Activated CD4-positive, CD25-positive, alpha-beta regulatory T cell treated with anti-CD3 and anti-CD28 coated beads, Interleukin-2, amount 50 U/mL, for 72 hours (primary cell): Measurements from ENCODE around the gene MLYCD.

Experiments used
- DNase-seq: peaks from one replicate; pipeline ENCODE4 v3.0.0; 2021

MLYCD gene

DNA sequence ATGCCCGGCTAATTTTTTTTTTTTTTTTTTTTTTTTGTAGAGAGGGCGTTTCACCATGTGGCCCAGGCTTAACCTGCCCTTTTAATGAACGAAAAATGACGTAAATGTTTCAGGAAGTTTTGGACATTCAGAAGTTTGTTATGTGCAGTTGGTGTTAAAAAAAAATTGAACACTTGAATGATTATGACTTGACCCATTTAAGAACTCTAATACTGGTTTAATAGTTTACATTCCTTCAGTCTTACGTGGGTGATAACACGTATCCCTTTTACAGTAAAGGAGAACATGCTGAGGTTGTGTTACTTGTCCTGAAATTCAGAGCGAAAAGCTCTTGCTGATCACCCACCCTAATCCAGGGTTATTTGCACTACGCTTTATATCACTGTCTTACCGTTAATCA is 1.7 kb downstream of the MLYCD start:
- DNase-seq = no peak

DNA sequence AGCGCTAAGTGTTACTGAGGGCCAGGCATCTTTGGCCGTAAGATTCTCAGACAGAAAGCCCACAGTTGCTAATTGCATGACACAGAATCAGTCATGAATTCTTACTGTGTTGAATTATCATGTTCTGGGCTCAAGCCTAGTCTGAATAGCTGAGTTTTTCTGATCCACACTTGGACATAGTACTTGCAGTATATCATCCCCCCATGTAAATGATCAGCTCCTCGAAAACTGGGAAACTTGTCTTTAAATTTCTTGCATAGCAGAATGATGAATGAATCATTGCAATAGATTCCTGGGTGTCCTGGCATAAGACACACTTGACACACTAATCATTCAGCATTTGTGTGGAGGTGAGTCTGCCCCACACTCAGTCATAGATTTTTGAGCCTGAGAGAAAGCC is 2.2 kb downstream of the MLYCD start:
- DNase-seq = no peak

DNA sequence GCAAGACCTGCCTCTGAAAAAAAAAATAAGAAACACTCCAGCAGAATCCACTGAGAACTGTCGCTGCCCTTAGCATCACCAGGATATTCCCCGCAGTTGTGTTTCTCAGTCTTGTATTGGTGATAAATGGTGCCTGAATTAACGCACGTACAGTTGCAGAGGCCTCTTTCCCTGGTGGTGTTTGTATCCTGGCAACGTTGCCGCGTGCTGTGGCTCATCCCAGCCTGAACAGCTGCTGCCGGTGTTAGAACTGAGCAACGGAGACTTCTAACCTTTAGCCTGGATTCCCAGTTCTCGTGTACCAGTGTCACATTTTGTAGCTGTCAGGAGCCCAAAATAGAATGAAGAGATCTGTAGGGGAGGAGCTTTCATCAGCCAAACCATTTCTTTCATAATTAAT is 4.8 kb downstream of the MLYCD start:
- no peak for DNase-seq

DNA sequence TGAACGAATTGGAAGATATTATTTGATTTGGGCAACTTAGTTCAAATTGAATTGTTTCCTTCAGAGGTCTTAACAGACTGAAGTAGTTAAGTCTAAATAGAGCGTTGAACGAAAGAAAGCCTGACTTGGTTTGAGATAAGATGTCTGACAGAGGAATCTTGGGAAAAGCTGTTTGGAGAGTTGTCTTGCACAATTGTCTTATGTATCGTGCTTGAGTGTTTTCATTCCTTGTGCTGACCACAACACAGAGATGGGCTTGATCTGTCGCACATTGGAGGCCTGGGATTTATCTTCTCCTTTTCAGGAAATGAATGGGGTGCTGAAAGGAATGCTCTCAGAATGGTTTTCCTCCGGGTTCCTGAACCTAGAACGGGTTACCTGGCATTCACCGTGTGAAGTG is 7.8 kb downstream of the MLYCD start:
- no peak for DNase-seq

DNA sequence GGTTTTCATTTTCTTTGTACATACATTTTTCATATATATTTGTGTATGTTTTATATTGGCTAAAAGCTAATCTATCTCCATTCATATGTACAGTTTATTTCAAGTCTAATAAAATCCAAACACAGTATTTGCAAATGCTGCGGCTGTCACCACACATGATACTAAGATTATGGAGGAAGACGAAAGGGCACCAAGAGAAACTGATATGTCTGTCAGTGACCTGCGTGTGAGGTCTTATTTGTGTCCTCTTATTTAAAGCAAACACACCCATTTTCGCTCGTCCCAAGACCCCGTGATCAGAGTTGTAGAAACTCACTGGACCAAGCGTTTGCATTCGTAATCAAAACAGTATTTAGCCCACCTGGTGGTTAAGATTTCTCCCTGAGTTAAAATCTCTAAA is 8.2 kb downstream of the MLYCD start:
- DNase-seq = no peak

DNA sequence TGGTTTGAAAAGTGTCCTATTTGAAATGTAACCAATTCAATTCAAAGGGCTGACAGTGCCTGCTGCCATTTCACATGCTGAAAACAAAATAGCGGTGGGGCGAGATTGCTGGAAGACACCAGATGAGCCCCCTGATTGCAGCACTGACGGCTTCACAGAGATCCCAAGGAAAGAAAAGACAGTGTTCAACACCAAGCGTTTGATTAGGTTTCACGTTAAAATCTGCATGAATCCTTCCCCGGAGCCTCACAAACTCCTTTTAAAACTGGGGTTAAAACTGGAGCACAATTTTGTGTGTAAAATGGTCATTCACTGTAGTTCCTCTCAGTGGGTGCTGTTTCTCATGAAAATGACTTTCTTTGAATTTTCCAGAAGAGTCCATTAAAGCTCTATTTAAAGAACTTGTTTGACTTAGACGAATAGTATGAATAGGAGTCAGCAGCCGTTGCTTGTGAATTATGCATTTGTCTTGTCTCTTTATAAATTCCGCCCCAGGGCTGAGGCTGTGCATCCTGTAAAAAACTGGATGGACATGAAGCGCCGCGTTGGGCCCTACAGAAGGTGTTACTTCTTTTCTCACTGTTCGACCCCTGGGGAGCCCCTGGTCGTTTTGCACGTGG is 8.8 kb downstream of the MLYCD start:
- no peak for DNase-seq

DNA sequence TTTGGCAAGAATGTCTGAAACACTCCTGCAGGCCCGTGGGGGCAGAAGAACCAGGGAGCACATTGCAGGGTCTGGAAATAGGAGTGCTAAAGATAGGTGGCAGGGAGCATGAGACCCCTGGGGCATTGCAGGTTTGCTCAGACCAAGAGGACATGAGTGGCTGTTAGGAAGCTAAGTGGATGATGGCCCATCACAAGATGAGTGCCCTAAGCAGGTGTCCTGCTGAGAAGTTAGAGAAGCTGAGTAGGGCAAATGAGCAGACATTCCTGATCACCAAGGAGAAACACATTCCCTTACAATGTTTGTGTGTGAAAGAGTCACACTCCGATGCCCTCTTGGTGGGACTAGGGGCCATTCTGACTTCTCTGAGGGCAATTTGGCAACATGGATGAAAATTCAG is 9.9 kb downstream of the MLYCD start:
- no peak for DNase-seq

DNA sequence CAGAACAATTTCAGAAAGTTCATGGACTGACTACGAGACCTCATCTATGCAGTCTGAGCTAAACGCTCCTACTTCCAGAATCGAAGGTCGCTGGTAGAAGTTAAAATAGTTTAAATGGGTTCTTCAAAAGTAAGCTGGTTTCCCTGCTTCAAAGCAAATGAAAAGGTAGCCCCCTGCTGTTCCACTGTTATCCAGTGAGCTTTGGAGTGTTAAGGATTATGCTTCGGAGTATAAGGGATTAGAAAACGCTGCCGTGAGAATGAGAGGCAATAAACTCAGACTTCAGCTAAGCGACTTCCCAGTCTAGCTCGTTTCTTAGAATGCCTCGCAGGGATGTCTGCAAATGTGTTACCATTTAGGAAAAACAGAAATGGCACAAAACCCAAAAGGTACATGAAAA is 12.4 kb downstream of the MLYCD start:
- no peak for DNase-seq

DNA sequence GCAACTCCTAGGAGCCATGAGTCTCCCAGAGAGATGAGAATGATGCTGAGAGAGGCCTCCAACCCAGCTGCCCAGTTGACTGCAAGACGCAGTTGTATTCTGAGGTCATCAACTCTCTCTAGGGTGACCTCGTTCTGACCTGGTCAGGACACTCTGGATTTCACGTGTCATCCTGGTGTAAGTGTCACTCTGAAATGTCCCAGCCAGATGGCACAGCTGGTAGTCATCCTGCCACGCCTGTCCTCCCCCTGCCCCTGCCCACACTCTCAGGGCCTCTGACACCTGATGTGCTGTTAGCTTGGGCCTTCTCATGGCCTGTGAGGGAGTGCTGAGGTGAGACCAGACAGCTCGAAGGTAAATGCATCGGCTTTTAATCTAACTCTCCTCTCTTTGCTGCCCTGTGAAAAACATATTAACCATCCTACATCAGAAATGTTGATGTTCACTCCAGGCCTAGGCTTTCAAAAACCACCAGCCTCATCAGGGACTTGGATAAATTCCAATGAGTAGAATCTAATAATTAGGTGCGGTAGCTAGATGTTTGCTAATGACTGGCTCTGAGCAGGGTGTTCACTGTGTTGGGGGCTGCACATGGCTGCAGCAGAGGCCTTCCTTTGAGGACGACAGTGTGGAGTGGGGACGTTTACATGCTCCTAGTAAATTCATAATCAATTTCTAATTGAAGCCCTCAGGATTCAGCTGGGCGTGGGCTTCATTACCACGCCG is 13.8 kb downstream of the MLYCD start:
- DNase-seq = no peak

DNA sequence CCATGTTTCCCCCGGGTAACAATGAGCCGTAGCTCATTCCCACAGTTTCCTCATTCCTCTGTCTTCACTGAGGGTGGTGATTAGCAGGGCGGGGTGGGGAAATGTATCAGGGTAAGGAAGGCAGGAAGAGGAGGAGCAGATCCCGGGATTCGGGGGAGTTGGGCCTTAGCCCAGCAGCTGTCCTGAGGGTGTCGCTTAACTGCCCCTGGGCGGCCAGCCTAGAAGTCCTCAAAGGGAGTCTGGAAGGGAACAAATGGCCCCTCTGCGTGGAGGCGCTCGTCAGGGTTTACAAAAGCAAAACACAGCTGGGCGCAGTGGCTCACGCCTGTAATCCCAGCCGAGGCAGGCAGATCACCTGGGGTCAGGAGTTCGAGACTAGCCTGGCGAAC is 14.3 kb downstream of the MLYCD start:
- DNase-seq = no peak

DNA sequence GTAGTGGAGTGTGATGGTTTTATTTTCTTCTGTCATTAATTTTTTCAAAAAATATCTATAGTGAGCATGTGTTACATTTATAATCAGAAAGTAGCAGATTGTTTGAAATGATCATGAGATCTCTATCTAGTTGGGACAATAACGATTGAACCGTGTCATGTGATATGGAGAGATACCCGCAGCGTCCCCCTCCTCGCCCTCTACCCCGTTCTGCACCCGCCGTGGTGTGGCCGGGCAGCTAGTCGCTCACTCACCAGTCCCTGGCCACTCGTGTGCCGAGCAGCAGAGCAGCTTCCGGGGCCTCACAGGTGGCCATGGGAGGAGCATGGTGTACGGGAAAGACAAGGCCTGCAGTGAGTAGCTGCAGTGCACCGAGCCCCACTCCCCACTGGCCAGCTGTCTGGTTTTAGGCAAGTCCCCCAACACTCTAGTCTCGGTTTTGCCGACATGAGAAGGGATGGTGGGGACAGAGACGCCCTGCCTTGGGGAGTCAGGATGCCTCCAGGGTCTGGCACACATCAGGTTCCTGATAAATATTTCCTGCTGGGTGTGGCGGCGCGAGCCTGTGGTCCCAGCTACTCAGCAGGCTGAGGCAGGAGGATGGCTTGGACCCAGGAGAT is 15.3 kb downstream of the MLYCD start:
- DNase-seq = no peak

DNA sequence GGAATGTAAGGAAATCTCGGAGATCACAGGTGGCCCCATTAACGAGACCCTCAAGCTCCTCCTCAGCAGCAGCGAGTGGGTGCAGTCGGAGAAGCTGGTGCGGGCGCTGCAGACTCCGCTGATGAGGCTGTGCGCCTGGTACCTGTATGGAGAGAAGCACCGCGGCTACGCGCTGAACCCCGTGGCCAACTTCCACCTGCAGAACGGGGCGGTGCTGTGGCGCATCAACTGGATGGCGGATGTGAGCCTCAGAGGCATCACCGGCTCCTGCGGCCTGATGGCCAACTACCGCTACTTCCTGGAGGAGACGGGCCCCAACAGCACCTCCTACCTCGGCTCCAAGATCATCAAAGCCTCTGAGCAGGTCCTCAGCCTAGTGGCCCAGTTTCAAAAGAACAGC is 16.2 kb downstream of the MLYCD start:
- no peak for DNase-seq

DNA sequence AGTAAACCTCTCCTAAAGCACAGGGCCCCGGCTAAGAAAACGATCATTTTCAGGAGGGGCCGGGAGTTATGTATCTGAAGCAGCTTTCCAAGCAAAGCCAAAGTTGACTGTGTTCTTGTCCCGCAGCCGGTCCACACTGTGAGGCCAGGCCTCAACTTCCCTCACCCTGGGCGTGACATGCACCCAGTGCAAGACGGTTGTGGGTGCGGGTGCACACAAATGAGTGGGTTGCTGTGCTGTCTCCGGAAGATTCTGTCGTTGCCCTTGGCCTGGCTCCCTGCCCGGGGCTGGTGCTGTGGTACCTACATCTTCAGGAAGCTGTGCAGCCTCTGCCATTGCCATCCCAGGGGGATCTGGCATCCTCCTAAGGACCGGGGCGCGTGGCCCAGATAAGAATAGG is 16.6 kb downstream of the MLYCD start:
- DNase-seq = no peak

DNA sequence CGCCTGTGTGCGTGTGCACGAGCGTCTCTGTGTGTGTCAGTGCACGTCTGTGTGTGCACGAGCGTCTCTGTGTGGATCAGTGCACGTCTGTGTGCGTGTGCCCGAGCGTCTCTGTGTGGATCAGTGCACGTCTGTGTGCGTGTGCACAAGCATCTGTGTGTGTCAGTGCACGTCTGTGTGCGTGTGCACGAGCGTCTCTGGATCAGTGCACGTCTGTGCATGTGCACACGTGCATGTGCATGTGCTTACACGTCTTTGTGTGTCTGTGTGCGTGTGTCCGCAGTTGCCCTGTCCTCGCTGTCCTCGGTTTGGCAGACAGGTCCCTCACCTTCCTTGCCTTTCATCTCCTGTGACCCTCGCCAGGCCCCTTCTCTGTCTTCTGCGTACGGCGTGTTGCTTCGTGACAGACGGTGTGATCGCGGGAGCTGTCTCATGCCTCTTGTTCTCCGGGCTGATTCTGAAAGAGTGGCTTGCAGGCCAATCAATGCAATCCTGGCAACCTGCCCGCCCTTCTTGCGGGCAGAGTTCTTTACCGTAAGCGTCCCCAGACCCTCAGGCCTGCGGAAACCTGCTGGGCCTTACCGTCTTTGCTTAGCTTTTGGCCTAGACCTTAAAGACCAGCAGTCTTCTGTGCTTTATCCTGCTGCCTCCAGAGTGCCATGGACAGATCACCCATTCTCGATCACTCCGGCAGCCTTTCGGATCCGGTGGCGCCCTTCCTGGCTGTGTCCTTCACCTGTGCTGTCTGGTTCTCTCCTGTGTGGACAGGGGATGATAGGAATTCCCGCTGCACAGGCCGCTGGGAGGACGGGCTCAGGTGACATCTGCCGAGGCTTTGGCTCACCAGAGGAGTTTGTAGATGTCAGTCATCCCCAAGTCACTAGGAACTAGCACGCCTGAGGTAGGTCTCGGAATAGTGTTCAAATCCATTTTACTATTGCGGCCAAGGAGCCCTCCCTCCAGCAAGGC is 18.5 kb downstream of the MLYCD start:
- no peak for DNase-seq

DNA sequence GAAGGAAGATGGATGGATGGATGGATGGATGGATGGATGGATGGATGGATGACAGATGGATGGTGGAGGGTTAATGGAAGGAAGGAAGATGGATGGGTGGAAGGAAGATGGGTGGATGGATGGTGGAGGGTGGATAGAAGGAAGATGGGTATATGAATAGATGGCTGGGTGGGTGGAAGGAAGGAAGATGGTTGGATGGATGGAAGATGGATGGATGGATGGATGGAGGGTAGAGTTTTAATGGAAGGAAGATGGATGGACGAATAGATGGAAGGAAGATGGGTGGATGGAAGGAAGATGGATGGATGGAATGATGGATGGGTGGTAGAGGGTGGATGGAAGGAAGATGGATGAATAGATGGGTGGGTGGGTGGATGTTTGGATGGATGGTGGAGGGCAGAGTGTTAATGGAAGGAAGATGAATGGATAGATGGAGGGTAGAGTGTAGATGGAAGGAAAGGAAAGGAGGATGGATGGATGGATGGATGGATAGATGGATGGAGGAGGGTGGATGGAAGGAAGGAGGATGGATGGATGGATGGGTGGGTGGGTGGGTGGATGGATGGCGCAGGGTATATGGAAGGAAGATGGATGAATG is 22.1 kb downstream of the MLYCD start:
- DNase-seq = no peak

DNA sequence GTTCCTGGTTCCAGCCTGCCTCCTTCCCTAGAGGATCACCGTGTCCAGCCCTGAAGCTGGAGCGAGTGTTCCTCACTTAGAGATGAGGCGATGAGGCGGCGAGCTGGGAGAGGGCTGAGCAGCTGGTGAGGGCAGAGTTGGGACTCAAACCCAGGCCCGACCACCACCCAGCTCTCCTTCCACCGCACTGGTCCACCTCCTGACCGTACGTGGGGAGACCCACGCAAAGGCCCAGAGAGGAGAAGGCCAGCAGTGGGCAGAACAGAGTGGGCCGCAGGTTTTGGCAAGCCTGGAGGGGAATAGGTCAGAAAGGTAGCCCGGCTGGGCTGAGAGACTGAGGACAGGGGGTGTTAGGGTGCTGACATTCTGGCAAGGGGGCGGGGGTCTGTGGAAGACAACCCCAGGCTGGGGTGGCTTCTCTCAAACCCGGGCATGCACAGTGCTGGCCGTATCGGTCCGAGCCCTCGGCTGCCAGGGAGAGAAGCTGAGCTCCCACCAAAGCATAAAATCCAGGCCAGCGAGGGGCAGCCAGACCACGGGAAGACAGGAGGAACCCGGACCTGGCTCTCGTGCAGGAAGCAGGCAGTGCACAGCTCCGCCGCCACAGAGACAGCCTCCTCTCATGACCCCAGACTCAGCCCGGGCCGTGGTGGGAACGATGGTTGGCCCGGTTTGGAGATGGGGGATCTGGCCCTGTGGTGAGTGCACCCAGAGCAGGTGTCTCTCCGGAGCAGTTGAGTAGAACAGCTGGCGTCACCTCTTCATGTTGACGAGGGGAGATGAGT is 24.9 kb downstream of the MLYCD start:
- no peak for DNase-seq

DNA sequence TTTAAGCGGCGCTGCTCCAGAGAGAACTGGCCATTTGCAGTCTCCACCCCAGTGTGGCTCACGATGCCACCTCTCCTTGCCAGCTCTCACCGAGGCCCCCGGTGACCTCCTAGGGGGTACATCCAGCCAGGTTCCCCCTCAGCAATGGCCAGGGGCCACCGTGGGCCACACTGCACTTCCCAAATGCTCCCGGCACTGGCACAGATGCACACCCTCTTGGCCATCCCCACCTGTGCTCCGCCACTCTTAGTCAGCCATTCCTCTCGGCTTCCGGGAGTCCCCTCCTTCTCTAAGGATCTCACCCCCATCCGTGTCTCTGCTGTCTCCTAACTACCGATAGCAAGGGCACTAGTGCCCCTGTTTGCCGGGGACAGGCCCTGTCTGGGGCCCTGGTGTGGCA is 25.8 kb downstream of the MLYCD start:
- no peak for DNase-seq

DNA sequence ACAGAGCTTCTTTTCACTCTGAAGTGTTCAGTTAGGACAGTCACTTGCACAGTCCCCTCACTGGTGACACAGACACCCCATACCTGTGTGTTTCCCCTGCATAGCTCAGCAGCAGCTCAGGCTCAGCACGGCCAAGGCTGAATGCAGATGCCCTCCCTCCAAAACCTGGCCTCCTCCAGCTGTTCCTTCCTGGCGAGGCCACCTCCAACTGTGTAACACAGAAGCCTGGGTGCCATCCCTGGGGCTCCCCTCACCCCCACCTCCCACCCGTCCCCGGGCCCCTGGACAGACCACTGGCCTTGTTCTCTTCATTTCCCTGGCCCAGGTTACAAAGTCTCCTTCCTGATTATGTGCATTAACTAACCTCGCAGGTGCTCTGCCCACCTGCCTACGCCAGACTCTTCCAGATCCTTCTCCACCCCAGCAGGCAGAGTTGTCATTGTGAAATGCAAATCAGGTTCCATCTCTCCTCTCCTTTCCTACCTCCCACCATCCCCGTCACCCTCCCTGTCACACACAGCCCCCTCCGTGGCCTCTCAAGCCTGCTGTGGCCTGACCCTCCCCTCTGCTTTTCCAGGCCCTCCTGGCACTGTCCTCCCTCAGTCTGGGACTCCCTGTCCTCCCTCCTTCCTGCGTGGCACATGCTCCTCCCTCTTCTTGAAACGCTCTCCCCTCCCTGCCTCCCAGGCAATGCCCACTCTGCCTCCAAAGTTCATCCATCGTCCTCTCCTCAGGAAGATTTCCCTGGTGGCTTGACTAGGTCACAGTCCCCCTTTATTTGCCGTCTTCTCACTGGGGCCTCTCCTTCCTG is 26.4 kb downstream of the MLYCD start:
- no peak for DNase-seq

DNA sequence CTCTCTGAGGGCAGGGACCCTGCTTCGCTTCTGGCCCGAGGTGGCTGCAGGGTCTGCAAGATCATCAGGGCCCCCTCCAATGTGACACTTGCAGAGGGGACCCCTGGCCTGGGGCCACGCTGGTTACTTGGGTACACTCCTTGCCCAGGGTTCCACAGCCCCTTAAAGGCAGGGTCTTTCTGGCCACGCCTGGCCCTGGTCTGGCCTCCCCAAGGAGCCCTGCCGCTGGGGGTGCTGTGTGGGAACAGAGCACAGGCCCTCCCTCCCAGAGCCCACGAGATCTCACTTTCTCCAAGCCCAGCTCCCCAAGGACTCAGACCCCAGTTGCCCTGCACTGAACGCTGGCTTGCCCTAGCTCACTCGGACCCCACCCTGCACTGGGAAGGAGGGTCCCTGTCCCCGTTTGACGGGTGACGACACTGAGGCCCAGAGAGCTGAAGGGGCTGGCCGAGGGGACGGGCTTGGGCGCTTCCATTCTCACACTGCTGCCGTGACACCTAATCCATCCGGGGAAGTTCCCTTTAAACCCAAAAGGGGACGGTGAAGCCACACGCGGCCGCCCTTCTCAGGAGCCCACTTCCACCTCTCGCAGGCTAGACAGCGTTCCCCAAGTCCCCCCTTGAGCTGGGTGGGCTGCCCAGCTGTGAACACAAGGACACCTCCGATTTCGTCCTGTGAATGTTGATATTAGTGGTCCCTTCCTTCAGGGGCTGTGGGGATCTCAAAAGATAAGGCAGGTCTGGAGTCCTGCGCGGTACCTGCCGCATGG is 27.2 kb downstream of the MLYCD start:
- DNase-seq = no peak

DNA sequence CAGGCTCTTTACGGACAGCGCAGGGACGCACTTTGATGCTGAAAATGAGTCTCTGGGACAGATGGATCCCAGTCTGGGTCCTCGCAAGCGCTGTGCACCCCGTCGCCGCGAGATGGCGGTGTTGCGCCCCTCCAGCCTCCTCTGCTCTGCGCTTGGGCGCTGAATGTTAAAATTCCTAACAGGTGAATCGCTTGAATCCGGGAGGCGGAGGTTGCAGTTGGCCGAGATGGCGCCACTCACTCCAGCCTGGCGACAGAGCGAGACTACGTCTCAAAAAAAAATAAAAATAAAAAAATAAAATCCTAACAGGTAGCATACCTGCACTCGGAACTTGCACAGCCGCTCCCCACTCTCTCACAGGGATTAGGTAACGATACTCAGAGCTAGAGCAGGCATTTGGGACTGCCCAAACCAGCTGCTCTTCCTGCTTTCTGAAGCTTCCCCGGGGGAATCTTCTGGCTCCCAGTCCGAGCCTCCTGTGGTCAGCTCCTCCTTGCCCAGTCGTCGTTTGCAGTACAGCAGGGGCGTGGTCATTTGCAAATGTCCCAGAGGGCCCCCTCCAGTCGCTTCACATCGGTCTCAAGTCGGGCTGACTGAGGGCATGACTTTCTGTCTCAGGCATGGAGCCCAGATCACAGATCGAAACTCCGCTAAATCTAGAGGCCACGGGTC is 27.9 kb downstream of the MLYCD start:
- DNase-seq = peak; percentile 76
